Transverse colon (tissue), 4 donors: Measurements from ENCODE around the gene IL17B. TPM values are rescaled to one million over a fixed set of nuclear protein-coding genes. Genes with fewer than 3 reads are reported as not detected.

Experiments used
- DNase-seq: peaks from one replicate; pipeline ENCODE4 v3.0.0-alpha.2; 2019
- H3K27ac ChIP-seq, 4 donors: fragments of 200-600 bp; sonication (generic); 2 replicates each; pipeline ENCODE4 v1.5.1; 2016 to 2018; ENCODE audit warnings: inconsistent platforms in 4 of 4
- H3K27me3 ChIP-seq: fragments of 200-600 bp; sonication (generic); 2 replicates; pipeline ENCODE4 v1.5.1; 2017; ENCODE audit warnings: inconsistent platforms
- H3K36me3 ChIP-seq, 4 donors: fragments of 200-600 bp; sonication (generic); 2 replicates each; pipeline ENCODE4 v1.5.1; 2017 to 2019; ENCODE audit warnings: inconsistent platforms in 4 of 4
- H3K4me1 ChIP-seq, 4 donors: fragments of 200-600 bp; sonication (generic); 2 replicates each; pipeline ENCODE4 v1.5.1; 2017 to 2020; ENCODE audit warnings: inconsistent platforms in 4 of 4
- H3K4me3 ChIP-seq, 4 donors: fragments of 200-600 bp; sonication (generic); 1 replicate in 1 of 4; 2 replicates in 3 of 4; pipeline versions ENCODE4 v1.5.1 to v1.6.1; 2017 to 2019; ENCODE audit warnings: inconsistent platforms in 4 of 4
- H3K9me3 ChIP-seq, 2 donors: fragments of 200-600 bp; sonication (generic); 2 replicates each; pipeline ENCODE4 v1.5.1; 2017 to 2019; ENCODE audit warnings: inconsistent platforms in 2 of 2
- CTCF ChIP-seq, 5 experiments: fragments of 200-600 bp in 3 of 5; fragments of 450-650 bp in 2 of 5; sonication (generic) in 3 of 5; IDR thresholded peaks; 1 replicate in 2 of 5; 2 replicates in 3 of 5; pipeline ENCODE4 v1.5.1; 2016 to 2017; ENCODE audit warnings: antibody characterized with exemption in 5 of 5, inconsistent platforms in 3 of 5, mild to moderate bottlenecking in 2 of 5, moderate library complexity in 1 of 5
- EP300 ChIP-seq: sonication (generic); formaldehyde crosslinking; IDR thresholded peaks from one replicate; pipeline ENCODE4 v1.6.1; 2017; ENCODE audit warnings: antibody characterized with exemption, low read depth
- POLR2A ChIP-seq: fragments of 450-650 bp; IDR thresholded peaks from one replicate; pipeline ENCODE4 v1.6.1; 2016; ENCODE audit warnings: antibody characterized with exemption, mild to moderate bottlenecking, moderate library complexity
- POLR2AphosphoS5 ChIP-seq, 3 donors: sonication (generic); formaldehyde crosslinking; IDR thresholded peaks; one replicate each; pipeline ENCODE4 v1.6.1; 2016; ENCODE audit warnings: antibody characterized with exemption in 3 of 3
- WGBS, 2 donors: methylation state at CpG; one replicate each; pipeline ENCODE4 v1.1.5; 2018; ENCODE audit warnings: low coverage in 1 of 2; 5-methylcytosine and 5-hydroxymethylcytosine counted together
- in situ Hi-C, 4 donors: fragments of 200-750 bp; cut with MboI; loops; one replicate each; pipeline versions ENCODE4 v1.15.0 to v1.15.1; 2017; ENCODE audit warnings: low sequenced_read_pairs in 3 of 4, low pct_ligation_motif_present in 1 of 4, low pct_unique_long_range_greater_than_20kb in 1 of 4
- intact Hi-C: fragments of 100-400 bp; cut with DNase I; formaldehyde crosslinking; loops from one replicate; pipeline ENCODE4 v1.15.1; 2023; ENCODE audit warnings: low total_unique reads
- total RNA-seq, 4 donors: library from RNA; depleted of rRNA; stranded (reverse); fragments of >200 nt; gene quantifications; one replicate each; pipeline ENCODE4 v1.1.0, GENCODE V29; 2016

IL17B gene
- total RNA-seq, 4 donors from 2014 or later: not detected

GRCh38 chr5:149374303-149374702 lies 4.8 kb downstream of the IL17B start:
- Histone ChIP-seq H3K27me3 (no peaks in the 10 kb centered on the region), H3K27ac (no peak overlapping the region), H3K4me1 (peaks cover 0 to 7% (median 4%) of the 10 kb centered on the region in 4 donors), H3K9me3 (no peaks in the 10 kb centered on the region), H3K36me3 (no peaks in the 10 kb centered on the region), H3K4me3 (no peak overlapping the region)
- intact Hi-C loops: loop anchor here (10.0 kb wide), 1 partner anchor 190 kb away; no protein-coding TSS in a partner anchor
- no peak for TF ChIP-seq POLR2A
- TF ChIP-seq CTCF (IDR thresholded peaks at IDR 0.05): no peak
- TF ChIP-seq EP300: no peak
- TF ChIP-seq POLR2AphosphoS5 (IDR thresholded peaks at IDR 0.05): no peak
- in situ Hi-C loops: loop anchor here in 2 of 4 donors (10.0 kb wide), 2 partner anchors 60 to 180 kb away; partner anchors contain the start of gene CSNK1A1 (in 1 of the 2)
- 91 to 92% methylated on average over 4 to 20 of the region's 20 CpGs for WGBS, 2 donors
- no peak for DNase-seq

- no peaks in the 10 kb centered on the region for H3K9me3 ChIP-seq
- H3K36me3 ChIP-seq: no peaks in the 10 kb centered on the region
- no peak overlapping the region for H3K4me3 ChIP-seq
- intact Hi-C loops: loop anchor here (10.0 kb wide), 1 partner anchor 192 kb away; no protein-coding TSS in a partner anchor
- in situ Hi-C loops: loop anchor here in 2 of 4 donors (10.0 kb wide), 2 partner anchors 58 to 182 kb away; partner anchors contain the start of gene CSNK1A1 (in 1 of the 2)
- H3K4me1 ChIP-seq: peaks cover 0 to 8% (median 4%) of the 10 kb centered on the region in 4 donors
- no peak for TF ChIP-seq EP300
- TF ChIP-seq POLR2AphosphoS5 (IDR thresholded peaks at IDR 0.05): no peak
- TF ChIP-seq POLR2A: no peak
- TF ChIP-seq CTCF (IDR thresholded peaks at IDR 0.05): no peak
- peak overlapping the region in 2 of 4 donors; percentile 42 to 50 for H3K27ac ChIP-seq
- no peaks in the 10 kb centered on the region for H3K27me3 ChIP-seq
- 86 to 89% methylated on average over 2 to 3 of the region's 3 CpGs for WGBS, 2 donors
- DNase-seq: no peak
These were observed 6.2 kb downstream of the IL17B start for GRCh38 chr5:149372932-149373331.

GRCh38 chr5:149372076-149372795 lies 6.9 kb downstream of the IL17B start:
- Histone ChIP-seq H3K27ac (peak overlapping the region; percentile 16 to 50 (median 38)), H3K27me3 (no peaks in the 10 kb centered on the region), H3K9me3 (no peaks in the 10 kb centered on the region), H3K4me1 (peaks cover 0 to 12% (median 6%) of the 10 kb centered on the region in 4 donors), H3K36me3 (no peaks in the 10 kb centered on the region), H3K4me3 (no peak overlapping the region)
- 87% methylated on average over 4 of the region's 4 CpGs; no CpG with 5 or more reads in 1 of the 2 donors for WGBS, 2 donors
- intact Hi-C loops (loop anchor here (10.0 kb wide), 1 partner anchor 193 kb away; no protein-coding TSS in a partner anchor), in situ Hi-C loops (loop anchor here in 2 of 4 donors (10.0 kb wide), 2 partner anchors 57 to 183 kb away; partner anchors contain the start of gene CSNK1A1 (in 1 of the 2))
- no peak for TF ChIP-seq POLR2AphosphoS5 (IDR thresholded peaks at IDR 0.05)
- TF ChIP-seq EP300: no peak
- no peak for TF ChIP-seq CTCF (IDR thresholded peaks at IDR 0.05)
- TF ChIP-seq POLR2A: no peak
- no peak for DNase-seq

- in situ Hi-C loops (loop anchor here in 2 of 4 donors (10.0 kb wide), 2 partner anchors 57 to 183 kb away; partner anchors contain the start of gene CSNK1A1 (in 1 of the 2)), intact Hi-C loops (loop anchor here (10.0 kb wide), 1 partner anchor 193 kb away; no protein-coding TSS in a partner anchor)
- H3K9me3 ChIP-seq: no peaks in the 10 kb centered on the region
- H3K27ac ChIP-seq: peak overlapping the region; percentile 16 to 50 (median 38)
- WGBS, 2 donors: 13 to 32% methylated on average over 6 to 12 of the region's 12 CpGs
- no peaks in the 10 kb centered on the region for H3K27me3 ChIP-seq
- no peaks in the 10 kb centered on the region for H3K36me3 ChIP-seq
- H3K4me1 ChIP-seq: peaks cover 0 to 12% (median 7%) of the 10 kb centered on the region in 4 donors
- no peak overlapping the region for H3K4me3 ChIP-seq
- TF ChIP-seq CTCF (IDR thresholded peaks at IDR 0.05): peak; percentile 74 to 80 (median 76)
- no peak for TF ChIP-seq POLR2AphosphoS5 (IDR thresholded peaks at IDR 0.05)
- TF ChIP-seq EP300: no peak
- TF ChIP-seq POLR2A: no peak
- peak; percentile 72 for DNase-seq
These were observed 7.7 kb downstream of the IL17B start for GRCh38 chr5:149371296-149371962.
